ENCODE measurements around the gene VOPP1. TPM values are rescaled to one million over a fixed set of nuclear protein-coding genes. Genes with fewer than 3 reads are reported as not detected.

Gene VOPP1
- total RNA-seq, 1 experiment from 2014 or later = 63.9 TPM

GRCh38 chr7:55458351-55458750 lies 114.0 kb downstream of the VOPP1 start (continued):
- TF ChIP-seq AFF4 (CRISPR knock-in tag; IDR thresholded peaks at IDR 0.05; ENCODE audit: borderline replicate concordance) (no peak), NR2C2 (CRISPR knock-in tag; IDR thresholded peaks at IDR 0.05) (no peak), ZNF121 (CRISPR knock-in tag; IDR thresholded peaks at IDR 0.05) (no peak), SMAD4 (CRISPR knock-in tag; IDR thresholded peaks at IDR 0.05) (no peak), ELF4 (CRISPR knock-in tag; IDR thresholded peaks at IDR 0.05; ENCODE audit: low read depth) (no peak), KAT7 (CRISPR knock-in tag; IDR thresholded peaks at IDR 0.05; ENCODE audit: borderline replicate concordance) (no peak), NFE2L1 (CRISPR knock-in tag; IDR thresholded peaks at IDR 0.05) (no peak), USF2 (CRISPR knock-in tag; IDR thresholded peaks at IDR 0.05) (no peak), GTF2I (CRISPR knock-in tag; conservative IDR thresholded peaks at IDR 0.05) (no peak), ZNF263 (CRISPR knock-in tag; IDR thresholded peaks at IDR 0.05; ENCODE audit: low read depth) (no peak), NFYB (CRISPR knock-in tag; conservative IDR thresholded peaks at IDR 0.05; ENCODE audit: low read depth) (no peak), GRHL2 (CRISPR knock-in tag; IDR thresholded peaks at IDR 0.05; ENCODE audit: insufficient replicate concordance, severe bottlenecking) (no peak), SOX15 (CRISPR knock-in tag; IDR thresholded peaks at IDR 0.05) (no peak)

- H3K36me3 Mint-ChIP-seq = peaks cover 41% of the 10 kb centered on the region
- DNase-seq (ENCODE audit: low spot score) (no peak), ATAC-seq (no peak)
- CTCF ChIA-PET = no interaction called here
- POLR2A ChIA-PET = no interaction called here
- no peak overlapping the region for H3K27ac Mint-ChIP-seq
- no peaks in the 10 kb centered on the region for H3K4me1 Mint-ChIP-seq
- H3K27me3 Mint-ChIP-seq (ENCODE audit: low read depth) = peaks cover 27% of the 10 kb centered on the region
- no peak overlapping the region for H3K4me3 Mint-ChIP-seq
- peaks cover 67% of the 10 kb centered on the region for H3K9me3 Mint-ChIP-seq
- TF ChIP-seq, protein P1, sequence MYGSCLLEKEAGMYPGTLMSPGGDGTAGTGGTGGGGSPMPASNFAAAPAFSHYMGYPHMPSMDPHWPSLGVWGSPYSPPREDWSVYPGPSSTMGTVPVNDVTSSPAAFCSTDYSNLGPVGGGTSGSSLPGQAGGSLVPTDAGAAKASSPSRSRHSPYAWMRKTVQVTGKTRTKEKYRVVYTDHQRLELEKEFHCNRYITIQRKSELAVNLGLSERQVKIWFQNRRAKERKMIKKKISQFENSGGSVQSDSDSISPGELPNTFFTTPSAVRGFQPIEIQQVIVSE (CRISPR knock-in tag; IDR thresholded peaks at IDR 0.05; ENCODE audit: borderline replicate concordance) = no peak
- TF ChIP-seq ZNF121 (CRISPR knock-in tag; IDR thresholded peaks at IDR 0.05) (no peak), PRRX2 (CRISPR knock-in tag; IDR thresholded peaks at IDR 0.05) (no peak), GRHL2 (CRISPR knock-in tag; IDR thresholded peaks at IDR 0.05; ENCODE audit: insufficient replicate concordance, severe bottlenecking) (no peak), NR3C1 (CRISPR knock-in tag; conservative IDR thresholded peaks at IDR 0.05; ENCODE audit: low read depth) (no peak), ZBTB43 (CRISPR knock-in tag; IDR thresholded peaks at IDR 0.05) (no peak), IRF1 (CRISPR knock-in tag; IDR thresholded peaks at IDR 0.05) (no peak), ELF4 (CRISPR knock-in tag; IDR thresholded peaks at IDR 0.05; ENCODE audit: low read depth) (no peak), ZNF423 (CRISPR knock-in tag; IDR thresholded peaks at IDR 0.05) (no peak), TP53 (CRISPR knock-in tag; IDR thresholded peaks at IDR 0.05) (no peak), ETV6 (CRISPR knock-in tag; IDR thresholded peaks at IDR 0.05) (no peak), RELA (CRISPR knock-in tag; IDR thresholded peaks at IDR 0.05; ENCODE audit: borderline replicate concordance) (no peak), ZNF138 (CRISPR knock-in tag; conservative IDR thresholded peaks at IDR 0.05) (no peak), SMAD4 (CRISPR knock-in tag; IDR thresholded peaks at IDR 0.05) (no peak), ZNF396 (CRISPR knock-in tag; IDR thresholded peaks at IDR 0.05; ENCODE audit: borderline replicate concordance) (no peak)
- TF ChIP-seq, protein P2, sequence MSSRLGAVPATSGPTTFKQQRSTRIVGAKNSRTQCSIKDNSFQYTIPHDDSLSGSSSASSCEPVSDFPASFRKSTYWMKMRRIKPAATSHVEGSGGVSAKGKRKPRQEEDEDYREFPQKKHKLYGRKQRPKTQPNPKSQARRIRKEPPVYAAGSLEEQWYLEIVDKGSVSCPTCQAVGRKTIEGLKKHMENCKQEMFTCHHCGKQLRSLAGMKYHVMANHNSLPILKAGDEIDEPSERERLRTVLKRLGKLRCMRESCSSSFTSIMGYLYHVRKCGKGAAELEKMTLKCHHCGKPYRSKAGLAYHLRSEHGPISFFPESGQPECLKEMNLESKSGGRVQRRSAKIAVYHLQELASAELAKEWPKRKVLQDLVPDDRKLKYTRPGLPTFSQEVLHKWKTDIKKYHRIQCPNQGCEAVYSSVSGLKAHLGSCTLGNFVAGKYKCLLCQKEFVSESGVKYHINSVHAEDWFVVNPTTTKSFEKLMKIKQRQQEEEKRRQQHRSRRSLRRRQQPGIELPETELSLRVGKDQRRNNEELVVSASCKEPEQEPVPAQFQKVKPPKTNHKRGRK (CRISPR knock-in tag; IDR thresholded peaks at IDR 0.05; ENCODE audit: borderline replicate concordance) = no peak
These were observed 114.5 kb downstream of the VOPP1 start for GRCh38 chr7:55457801-55458200.

Data from WTC11 (cell line).